ENCODE data around the gene PRTN3.

- TF ChIP-seq, protein P1, sequence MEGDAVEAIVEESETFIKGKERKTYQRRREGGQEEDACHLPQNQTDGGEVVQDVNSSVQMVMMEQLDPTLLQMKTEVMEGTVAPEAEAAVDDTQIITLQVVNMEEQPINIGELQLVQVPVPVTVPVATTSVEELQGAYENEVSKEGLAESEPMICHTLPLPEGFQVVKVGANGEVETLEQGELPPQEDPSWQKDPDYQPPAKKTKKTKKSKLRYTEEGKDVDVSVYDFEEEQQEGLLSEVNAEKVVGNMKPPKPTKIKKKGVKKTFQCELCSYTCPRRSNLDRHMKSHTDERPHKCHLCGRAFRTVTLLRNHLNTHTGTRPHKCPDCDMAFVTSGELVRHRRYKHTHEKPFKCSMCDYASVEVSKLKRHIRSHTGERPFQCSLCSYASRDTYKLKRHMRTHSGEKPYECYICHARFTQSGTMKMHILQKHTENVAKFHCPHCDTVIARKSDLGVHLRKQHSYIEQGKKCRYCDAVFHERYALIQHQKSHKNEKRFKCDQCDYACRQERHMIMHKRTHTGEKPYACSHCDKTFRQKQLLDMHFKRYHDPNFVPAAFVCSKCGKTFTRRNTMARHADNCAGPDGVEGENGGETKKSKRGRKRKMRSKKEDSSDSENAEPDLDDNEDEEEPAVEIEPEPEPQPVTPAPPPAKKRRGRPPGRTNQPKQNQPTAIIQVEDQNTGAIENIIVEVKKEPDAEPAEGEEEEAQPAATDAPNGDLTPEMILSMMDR (IDR thresholded peaks at IDR 0.05; ENCODE audit: poor library complexity): no peak
- TF ChIP-seq EZH2 (IDR thresholded peaks at IDR 0.05; ENCODE audit: borderline replicate concordance): no peak
These were observed 55.6 kb downstream of the PRTN3 start for GRCh38 chr19:896434-896833.

Measured in hepatocyte (in vitro differentiated cells).